ENCODE data around the gene MPPED1.

Gene MPPED1

GRCh38 chr22:43521716-43522115, 109.9 kb downstream of the MPPED1 start:
- DNase-seq (ENCODE audit: low spot score), result no peak

GRCh38 chr22:43526117-43526655, 114.4 kb downstream of the MPPED1 start:
- DNase-seq (ENCODE audit: low spot score), result no peak

GRCh38 chr22:43526946-43527345, 115.1 kb downstream of the MPPED1 start:
- DNase-seq (ENCODE audit: low spot score), result no peak

GRCh38 chr22:43528601-43529360, 117.0 kb downstream of the MPPED1 start:
- DNase-seq (ENCODE audit: low spot score), result no peak

GRCh38 chr22:43529461-43529860, 117.6 kb downstream of the MPPED1 start:
- no peak for DNase-seq (ENCODE audit: low spot score)

- DNase-seq (ENCODE audit: low spot score), result no peak
Measured at GRCh38 chr22:43529934-43530333, 118.1 kb downstream of the MPPED1 start.

- no peak for DNase-seq (ENCODE audit: low spot score)
Measured at GRCh38 chr22:43530349-43531201, 118.8 kb downstream of the MPPED1 start.

GRCh38 chr22:43531651-43532050, 119.8 kb downstream of the MPPED1 start:
- DNase-seq (ENCODE audit: low spot score), result no peak

- DNase-seq (ENCODE audit: low spot score), result no peak
Measured at GRCh38 chr22:43532301-43533155, 120.7 kb downstream of the MPPED1 start.

GRCh38 chr22:43533156-43533530, 121.3 kb downstream of the MPPED1 start:
- no peak for DNase-seq (ENCODE audit: low spot score)

- no peak for DNase-seq (ENCODE audit: low spot score)
Measured at GRCh38 chr22:43533656-43534428, 122.0 kb downstream of the MPPED1 start.

GRCh38 chr22:43534916-43535315, 123.1 kb downstream of the MPPED1 start:
- no peak for DNase-seq (ENCODE audit: low spot score)

GRCh38 chr22:43535336-43535735, 123.5 kb downstream of the MPPED1 start:
- DNase-seq (ENCODE audit: low spot score), result no peak

GRCh38 chr22:43535741-43536140, 123.9 kb downstream of the MPPED1 start:
- DNase-seq (ENCODE audit: low spot score), result no peak

- no peak for DNase-seq (ENCODE audit: low spot score)
Measured at GRCh38 chr22:43537019-43537585, 125.3 kb downstream of the MPPED1 start.

- no peak for DNase-seq (ENCODE audit: low spot score)
Measured at GRCh38 chr22:43539572-43540528, 128.0 kb downstream of the MPPED1 start.

- no peak for DNase-seq (ENCODE audit: low spot score)
Measured at GRCh38 chr22:43540529-43540923, 128.7 kb downstream of the MPPED1 start.

- DNase-seq (ENCODE audit: low spot score), result no peak
Measured at GRCh38 chr22:43541022-43541421, 129.2 kb downstream of the MPPED1 start.

- DNase-seq (ENCODE audit: low spot score), result no peak
Measured at GRCh38 chr22:43541462-43542407, 129.9 kb downstream of the MPPED1 start.

Measured in AG20443 (cell line).